D341Med (cell line): ENCODE results near the gene DLEC1.
"Not testable (repeated sequence)": the region's sequence is repeated elsewhere in the genome, so short reads cannot be mapped to it uniquely, and the experiment has no call there.

Source experiments
- DNase-seq: peaks from one replicate; pipeline ENCODE4 v3.0.0; 2012; ENCODE audit warnings: low spot score

The DLEC1 gene

GRCh38 chr3:38040401-38040800 lies 1.4 kb downstream of the DLEC1 start:
- DNase-seq = no peak

GRCh38 chr3:38043486-38043885 lies 4.5 kb downstream of the DLEC1 start:
- DNase-seq = no peak

- DNase-seq = no peak
Observed at GRCh38 chr3:38046027-38046426, 7.0 kb downstream of the DLEC1 start.

GRCh38 chr3:38046821-38047220 lies 7.8 kb downstream of the DLEC1 start:
- no peak for DNase-seq

- no peak for DNase-seq
Observed at GRCh38 chr3:38047896-38048295, 8.9 kb downstream of the DLEC1 start.

GRCh38 chr3:38049358-38050126 lies 10.5 kb downstream of the DLEC1 start:
- no peak for DNase-seq

GRCh38 chr3:38051131-38051530 lies 12.1 kb downstream of the DLEC1 start:
- no peak for DNase-seq

GRCh38 chr3:38053286-38053685 lies 14.3 kb downstream of the DLEC1 start:
- not testable (repeated sequence) for DNase-seq

- DNase-seq = not testable (repeated sequence)
Observed at GRCh38 chr3:38053813-38054498, 14.9 kb downstream of the DLEC1 start.

- DNase-seq = no peak
Observed at GRCh38 chr3:38054499-38055001, 15.5 kb downstream of the DLEC1 start.

- no peak for DNase-seq
Observed at GRCh38 chr3:38059148-38059547, 20.1 kb downstream of the DLEC1 start.

- DNase-seq = no peak
Observed at GRCh38 chr3:38059591-38059990, 20.6 kb downstream of the DLEC1 start.

- no peak for DNase-seq
Observed at GRCh38 chr3:38062809-38063208, 23.8 kb downstream of the DLEC1 start.

- DNase-seq = not testable (repeated sequence)
Observed at GRCh38 chr3:38064453-38064852, 25.4 kb downstream of the DLEC1 start.

GRCh38 chr3:38067508-38068233 lies 28.7 kb downstream of the DLEC1 start:
- DNase-seq = no peak

GRCh38 chr3:38070013-38070412 lies 31.0 kb downstream of the DLEC1 start:
- DNase-seq = no peak

- not testable (repeated sequence) for DNase-seq
Observed at GRCh38 chr3:38077073-38077472, 38.1 kb downstream of the DLEC1 start.

- not testable (repeated sequence) for DNase-seq
Observed at GRCh38 chr3:38082296-38082695, 43.3 kb downstream of the DLEC1 start.

- not testable (repeated sequence) for DNase-seq
Observed at GRCh38 chr3:38083254-38083653, 44.2 kb downstream of the DLEC1 start.

- DNase-seq = no peak
Observed at GRCh38 chr3:38083871-38084333, 44.9 kb downstream of the DLEC1 start.

- DNase-seq = peak; percentile 47
Observed at GRCh38 chr3:38084334-38085310, 45.6 kb downstream of the DLEC1 start.
